Erythroblast (primary cell): ENCODE measurements around the gene PDE2A.

Experiments used
- GATA1 ChIP-seq: IDR thresholded peaks from 2 replicates; pipeline ENCODE4 v1.6.1; 2011; ENCODE audit warnings: low read depth, mild to moderate bottlenecking, control low read depth, low read length, moderate library complexity
- POLR2A ChIP-seq: IDR thresholded peaks from 2 replicates; pipeline ENCODE4 v1.6.1; 2011; ENCODE audit warnings: mild to moderate bottlenecking, low read length

DNA sequence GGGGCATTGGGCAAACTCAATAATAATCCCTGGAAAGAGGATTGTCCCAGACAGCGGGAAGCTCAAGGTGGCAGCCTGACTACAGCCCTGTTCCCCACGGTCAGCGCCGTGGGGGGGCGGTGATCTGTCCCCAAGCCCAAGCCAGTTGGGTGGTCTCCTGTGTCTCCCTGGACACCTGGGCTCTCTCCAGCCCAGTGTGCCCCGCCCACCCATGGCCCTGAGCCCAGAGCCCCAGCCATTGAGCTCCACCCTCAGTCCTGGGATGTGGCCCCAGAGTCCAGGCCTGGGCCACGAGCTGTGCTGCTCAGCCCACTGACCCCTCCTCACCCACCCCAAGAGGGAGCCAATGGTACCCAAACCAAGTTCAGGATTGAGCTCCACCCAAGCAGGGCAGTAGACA lies 27.9 kb upstream of the PDE2A start:
- no peak for TF ChIP-seq POLR2A
- TF ChIP-seq GATA1: no peak
